ENCODE measurements around the gene CCDC138. TPM values are rescaled to one million over a fixed set of nuclear protein-coding genes. Genes with fewer than 3 reads are reported as not detected.

Gene CCDC138
- total RNA-seq, 2 donors from 2014 or later = 29.7 to 30.2 TPM

GRCh38 chr2:108868911-108869310, 82.3 kb downstream of the CCDC138 start:
- Histone ChIP-seq H3K4me3 (ENCODE audit: low read length) (no peak overlapping the region), H3K4me1 (ENCODE audit: control insufficient read depth, insufficient read depth, low read length) (no peaks in the 10 kb centered on the region), H3K36me3 (ENCODE audit: control insufficient read depth, insufficient read depth, low read length) (peaks cover 38% of the 10 kb centered on the region), H3K27me3 (ENCODE audit: control insufficient read depth, insufficient read depth, low read length, poor library complexity, severe bottlenecking) (no peaks in the 10 kb centered on the region), H3K9me3 (ENCODE audit: control insufficient read depth, low read length) (peaks cover 22% of the 10 kb centered on the region), H3K9ac (ENCODE audit: extremely low read depth, low read length, poor library complexity, severe bottlenecking) (no peak overlapping the region), H3K27ac (ENCODE audit: low read depth, low read length) (no peak overlapping the region)
- Mint-ChIP-seq H3K36me3 (ENCODE audit: low read depth) (peaks cover 47% of the 10 kb centered on the region), H3K27me3 (ENCODE audit: insufficient read depth) (no peaks in the 10 kb centered on the region), H3K4me1 (peaks cover 6% of the 10 kb centered on the region), H3K9me3 (peaks cover 9% of the 10 kb centered on the region), H3K27ac (no peak overlapping the region), H3K4me3 (no peak overlapping the region)
- no CpG with 5 or more reads among the region's 1 CpG for WGBS, 2 experiments (ENCODE audit: insufficient coverage in 1 of 2, insufficient read length in 1 of 2)
- no peak for DNase-seq
- TF ChIP-seq CTCF (conservative IDR thresholded peaks at IDR 0.05) = no peak

GRCh38 chr2:108869542-108869941, 83.0 kb downstream of the CCDC138 start:
- peak overlapping the region; percentile 7 for H3K4me3 ChIP-seq (ENCODE audit: low read length)
- peaks cover 9% of the 10 kb centered on the region for H3K9me3 Mint-ChIP-seq
- H3K27ac ChIP-seq (ENCODE audit: low read depth, low read length) = no peak overlapping the region
- peaks cover 42% of the 10 kb centered on the region for H3K36me3 ChIP-seq (ENCODE audit: control insufficient read depth, insufficient read depth, low read length)
- H3K27me3 Mint-ChIP-seq (ENCODE audit: insufficient read depth) = no peaks in the 10 kb centered on the region
- peaks cover 22% of the 10 kb centered on the region for H3K9me3 ChIP-seq (ENCODE audit: control insufficient read depth, low read length)
- no peak overlapping the region for H3K9ac ChIP-seq (ENCODE audit: extremely low read depth, low read length, poor library complexity, severe bottlenecking)
- no peak overlapping the region for H3K4me3 Mint-ChIP-seq
- H3K4me1 Mint-ChIP-seq = peaks cover 6% of the 10 kb centered on the region
- no peak for DNase-seq
- no peak overlapping the region for H3K27ac Mint-ChIP-seq
- H3K4me1 ChIP-seq (ENCODE audit: control insufficient read depth, insufficient read depth, low read length) = no peaks in the 10 kb centered on the region
- H3K36me3 Mint-ChIP-seq (ENCODE audit: low read depth) = peaks cover 47% of the 10 kb centered on the region
- H3K27me3 ChIP-seq (ENCODE audit: control insufficient read depth, insufficient read depth, low read length, poor library complexity, severe bottlenecking) = no peaks in the 10 kb centered on the region
- TF ChIP-seq CTCF (conservative IDR thresholded peaks at IDR 0.05) = no peak
- WGBS, 2 experiments (ENCODE audit: insufficient coverage in 1 of 2, insufficient read length in 1 of 2) = 97 to 100% methylated on average over 2 to 3 of the region's 3 CpGs

- Histone ChIP-seq H3K27ac (ENCODE audit: low read depth, low read length) (no peak overlapping the region), H3K36me3 (ENCODE audit: control insufficient read depth, insufficient read depth, low read length) (peaks cover 44% of the 10 kb centered on the region), H3K4me3 (ENCODE audit: low read length) (peak overlapping the region; percentile 36), H3K27me3 (ENCODE audit: control insufficient read depth, insufficient read depth, low read length, poor library complexity, severe bottlenecking) (no peaks in the 10 kb centered on the region), H3K9ac (ENCODE audit: extremely low read depth, low read length, poor library complexity, severe bottlenecking) (no peak overlapping the region), H3K9me3 (ENCODE audit: control insufficient read depth, low read length) (peaks cover 22% of the 10 kb centered on the region), H3K4me1 (ENCODE audit: control insufficient read depth, insufficient read depth, low read length) (no peaks in the 10 kb centered on the region)
- 93 to 100% methylated on average over 4 to 5 of the region's 5 CpGs for WGBS, 2 experiments (ENCODE audit: insufficient coverage in 1 of 2, insufficient read length in 1 of 2)
- no peak for DNase-seq
- Mint-ChIP-seq H3K9me3 (peaks cover 9% of the 10 kb centered on the region), H3K27ac (no peak overlapping the region), H3K4me3 (no peak overlapping the region), H3K27me3 (ENCODE audit: insufficient read depth) (no peaks in the 10 kb centered on the region), H3K36me3 (ENCODE audit: low read depth) (peaks cover 46% of the 10 kb centered on the region), H3K4me1 (peaks cover 6% of the 10 kb centered on the region)
- TF ChIP-seq CTCF (conservative IDR thresholded peaks at IDR 0.05) = no peak
Measured at GRCh38 chr2:108870069-108870644, 83.6 kb downstream of the CCDC138 start.
